ENCODE data around the gene SLBP. TPM values are rescaled to one million over a fixed set of nuclear protein-coding genes. Genes with fewer than 3 reads are reported as not detected.

The SLBP gene
- total and polyA plus RNA-seq, 2 donors from 2014 or later = 30.7 to 42.8 TPM

DNA sequence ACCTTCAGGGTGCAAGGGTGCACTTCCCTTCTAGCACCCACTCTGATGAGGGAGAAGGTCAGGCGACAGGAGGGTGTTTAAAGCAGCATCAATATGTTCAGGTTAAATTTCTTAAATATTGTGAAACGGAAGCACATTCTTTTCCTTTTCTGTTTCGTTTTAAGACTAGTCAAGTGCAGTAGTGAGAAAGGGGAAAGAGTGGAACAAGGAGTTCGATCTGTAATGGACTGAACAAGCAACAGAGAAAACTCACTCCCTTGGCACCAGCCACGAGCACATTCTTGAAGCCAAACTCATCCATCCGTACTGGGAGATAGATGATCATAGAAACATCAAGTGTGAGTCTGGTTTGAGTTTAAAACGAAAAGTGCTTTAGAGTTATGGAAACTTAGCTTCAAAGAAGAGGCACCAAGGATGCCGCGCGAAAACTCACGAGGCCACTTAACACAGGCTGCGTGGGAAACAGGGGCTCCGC lies 28.8 kb downstream of the SLBP start:
- Histone ChIP-seq H3K9ac (ENCODE audit: low read length in 3 of 3) (peak overlapping the region in 1 of 3 donors; percentile 32), H3K27ac (ENCODE audit: low read depth in 2 of 2, low read length in 2 of 2) (peak overlapping the region in 1 of 2 donors; percentile 47), H3K36me3 (ENCODE audit: control insufficient read depth in 2 of 3, insufficient read depth in 3 of 3, low read length in 3 of 3) (no peaks in the 10 kb centered on the region), H3K4me1 (ENCODE audit: control insufficient read depth in 2 of 3, insufficient read depth in 2 of 3, low read depth in 1 of 3, low read length in 3 of 3) (peaks cover 3 to 8% (median 4%) of the 10 kb centered on the region in 3 donors), H3K27me3 (ENCODE audit: control insufficient read depth, insufficient read depth, low read length) (no peaks in the 10 kb centered on the region), H3K4me3 (ENCODE audit: low read length in 3 of 3) (peak overlapping the region; percentile 47 to 59 (median 57)), H3K9me3 (ENCODE audit: control insufficient read depth in 2 of 3, insufficient read depth in 1 of 3, low read length in 3 of 3) (no peaks in the 10 kb centered on the region)
- TF ChIP-seq, protein P1, sequence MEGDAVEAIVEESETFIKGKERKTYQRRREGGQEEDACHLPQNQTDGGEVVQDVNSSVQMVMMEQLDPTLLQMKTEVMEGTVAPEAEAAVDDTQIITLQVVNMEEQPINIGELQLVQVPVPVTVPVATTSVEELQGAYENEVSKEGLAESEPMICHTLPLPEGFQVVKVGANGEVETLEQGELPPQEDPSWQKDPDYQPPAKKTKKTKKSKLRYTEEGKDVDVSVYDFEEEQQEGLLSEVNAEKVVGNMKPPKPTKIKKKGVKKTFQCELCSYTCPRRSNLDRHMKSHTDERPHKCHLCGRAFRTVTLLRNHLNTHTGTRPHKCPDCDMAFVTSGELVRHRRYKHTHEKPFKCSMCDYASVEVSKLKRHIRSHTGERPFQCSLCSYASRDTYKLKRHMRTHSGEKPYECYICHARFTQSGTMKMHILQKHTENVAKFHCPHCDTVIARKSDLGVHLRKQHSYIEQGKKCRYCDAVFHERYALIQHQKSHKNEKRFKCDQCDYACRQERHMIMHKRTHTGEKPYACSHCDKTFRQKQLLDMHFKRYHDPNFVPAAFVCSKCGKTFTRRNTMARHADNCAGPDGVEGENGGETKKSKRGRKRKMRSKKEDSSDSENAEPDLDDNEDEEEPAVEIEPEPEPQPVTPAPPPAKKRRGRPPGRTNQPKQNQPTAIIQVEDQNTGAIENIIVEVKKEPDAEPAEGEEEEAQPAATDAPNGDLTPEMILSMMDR (IDR thresholded peaks at IDR 0.05; ENCODE audit: borderline replicate concordance, extremely low read depth, insufficient read depth) = no peak
- DNase-seq (peak in 2 of 5 donors; percentile 39 to 46), FAIRE-seq (no peak)
- intact Hi-C loops (cut with DNase I) = no loop called here

DNA sequence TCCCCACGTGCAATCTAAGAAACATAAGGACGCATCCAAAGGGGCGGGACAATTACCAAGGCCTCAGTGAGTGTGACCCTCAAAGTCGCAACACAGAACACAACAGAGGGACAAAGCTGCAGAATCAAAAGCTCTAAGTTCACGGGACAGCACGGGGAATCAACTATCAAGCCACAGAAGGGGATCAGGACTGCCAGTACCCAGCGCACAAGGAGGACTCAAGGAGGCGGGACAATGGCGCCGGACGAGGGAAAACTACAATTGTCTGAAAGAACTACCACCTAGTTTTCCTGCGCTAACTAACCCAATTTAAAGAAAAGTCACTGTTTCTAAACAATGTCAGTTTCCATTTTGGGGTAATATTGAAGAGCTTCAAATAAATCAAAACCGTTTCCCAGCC lies 29.3 kb downstream of the SLBP start:
- FAIRE-seq (no peak), DNase-seq (no peak)
- Histone ChIP-seq H3K9me3 (ENCODE audit: control insufficient read depth in 2 of 3, insufficient read depth in 1 of 3, low read length in 3 of 3) (no peaks in the 10 kb centered on the region), H3K4me3 (ENCODE audit: low read length in 3 of 3) (peak overlapping the region; percentile 47 to 59 (median 57)), H3K27ac (ENCODE audit: low read depth in 2 of 2, low read length in 2 of 2) (no peak overlapping the region), H3K36me3 (ENCODE audit: control insufficient read depth in 2 of 3, insufficient read depth in 3 of 3, low read length in 3 of 3) (no peaks in the 10 kb centered on the region), H3K4me1 (ENCODE audit: control insufficient read depth in 2 of 3, insufficient read depth in 2 of 3, low read depth in 1 of 3, low read length in 3 of 3) (peaks cover 3 to 8% (median 4%) of the 10 kb centered on the region in 3 donors), H3K27me3 (ENCODE audit: control insufficient read depth, insufficient read depth, low read length) (no peaks in the 10 kb centered on the region), H3K9ac (ENCODE audit: low read length in 3 of 3) (no peak overlapping the region)
- intact Hi-C loops (cut with DNase I) = no loop called here
- TF ChIP-seq, protein P1 (IDR thresholded peaks at IDR 0.05; ENCODE audit: borderline replicate concordance, extremely low read depth, insufficient read depth) = no peak

DNA sequence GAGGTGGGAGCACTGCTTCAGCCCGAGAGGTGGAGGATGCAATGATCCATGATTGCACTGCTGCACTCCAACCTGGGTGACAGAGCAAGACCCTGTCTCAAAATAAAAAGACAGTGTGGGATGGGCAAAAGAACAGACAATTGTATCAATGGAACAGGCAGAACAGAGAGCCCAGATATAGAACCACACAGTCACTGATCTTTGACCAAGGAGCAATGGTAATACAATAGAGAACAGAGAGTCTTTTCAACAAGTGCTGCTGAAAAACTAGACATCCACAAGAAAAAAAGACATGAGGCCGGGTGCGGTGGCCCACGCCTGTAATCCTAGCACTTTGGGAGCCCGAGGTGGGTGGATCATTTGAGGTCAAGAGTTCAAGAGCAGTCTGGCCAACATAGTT lies 33.9 kb downstream of the SLBP start:
- H3K4me3 ChIP-seq (ENCODE audit: low read length in 3 of 3) = no peak overlapping the region
- peaks cover 0 to 2% (median 0%) of the 10 kb centered on the region in 3 donors for H3K4me1 ChIP-seq (ENCODE audit: control insufficient read depth in 2 of 3, insufficient read depth in 2 of 3, low read depth in 1 of 3, low read length in 3 of 3)
- DNase-seq (no peak), FAIRE-seq (no peak)
- no peaks in the 10 kb centered on the region for H3K27me3 ChIP-seq (ENCODE audit: control insufficient read depth, insufficient read depth, low read length)
- intact Hi-C loops (cut with DNase I) = no loop called here
- H3K9me3 ChIP-seq (ENCODE audit: control insufficient read depth in 2 of 3, insufficient read depth in 1 of 3, low read length in 3 of 3) = no peaks in the 10 kb centered on the region
- no peak overlapping the region for H3K27ac ChIP-seq (ENCODE audit: low read depth in 2 of 2, low read length in 2 of 2)
- H3K9ac ChIP-seq (ENCODE audit: low read length in 3 of 3) = no peak overlapping the region
- no peaks in the 10 kb centered on the region for H3K36me3 ChIP-seq (ENCODE audit: control insufficient read depth in 2 of 3, insufficient read depth in 3 of 3, low read length in 3 of 3)
- TF ChIP-seq, protein P1 (IDR thresholded peaks at IDR 0.05; ENCODE audit: borderline replicate concordance, extremely low read depth, insufficient read depth) = no peak

Measured in kidney (tissue), 14 donors.